Transverse colon (tissue), 4 donors: ENCODE measurements around the gene APC2. TPM values are rescaled to one million over a fixed set of nuclear protein-coding genes. Genes with fewer than 3 reads are reported as not detected.

ENCODE experiments used
- DNase-seq: peaks from one replicate; pipeline ENCODE4 v3.0.0-alpha.2; 2019
- H3K27ac ChIP-seq, 4 donors: fragments of 200-600 bp; sonication (generic); 2 replicates each; pipeline ENCODE4 v1.5.1; 2016 to 2018; ENCODE audit warnings: inconsistent platforms in 4 of 4
- H3K27me3 ChIP-seq: fragments of 200-600 bp; sonication (generic); 2 replicates; pipeline ENCODE4 v1.5.1; 2017; ENCODE audit warnings: inconsistent platforms
- H3K36me3 ChIP-seq, 4 donors: fragments of 200-600 bp; sonication (generic); 2 replicates each; pipeline ENCODE4 v1.5.1; 2017 to 2019; ENCODE audit warnings: inconsistent platforms in 4 of 4
- H3K4me1 ChIP-seq, 4 donors: fragments of 200-600 bp; sonication (generic); 2 replicates each; pipeline ENCODE4 v1.5.1; 2017 to 2020; ENCODE audit warnings: inconsistent platforms in 4 of 4
- H3K4me3 ChIP-seq, 4 donors: fragments of 200-600 bp; sonication (generic); 1 replicate in 1 of 4; 2 replicates in 3 of 4; pipeline versions ENCODE4 v1.5.1 to v1.6.1; 2017 to 2019; ENCODE audit warnings: inconsistent platforms in 4 of 4
- H3K9me3 ChIP-seq, 2 donors: fragments of 200-600 bp; sonication (generic); 2 replicates each; pipeline ENCODE4 v1.5.1; 2017 to 2019; ENCODE audit warnings: inconsistent platforms in 2 of 2
- EP300 ChIP-seq: sonication (generic); formaldehyde crosslinking; IDR thresholded peaks from one replicate; pipeline ENCODE4 v1.6.1; 2017; ENCODE audit warnings: antibody characterized with exemption, low read depth
- POLR2A ChIP-seq: fragments of 450-650 bp; IDR thresholded peaks from one replicate; pipeline ENCODE4 v1.6.1; 2016; ENCODE audit warnings: antibody characterized with exemption, mild to moderate bottlenecking, moderate library complexity
- POLR2AphosphoS5 ChIP-seq, 3 donors: sonication (generic); formaldehyde crosslinking; IDR thresholded peaks; one replicate each; pipeline ENCODE4 v1.6.1; 2016; ENCODE audit warnings: antibody characterized with exemption in 3 of 3
- WGBS, 2 donors: methylation state at CpG; one replicate each; pipeline ENCODE4 v1.1.5; 2018; ENCODE audit warnings: low coverage in 1 of 2; 5-methylcytosine and 5-hydroxymethylcytosine counted together
- in situ Hi-C, 4 donors: fragments of 200-750 bp; cut with MboI; loops; one replicate each; pipeline versions ENCODE4 v1.15.0 to v1.15.1; 2017; ENCODE audit warnings: low sequenced_read_pairs in 3 of 4, low pct_ligation_motif_present in 1 of 4, low pct_unique_long_range_greater_than_20kb in 1 of 4
- intact Hi-C: fragments of 100-400 bp; cut with DNase I; formaldehyde crosslinking; loops from one replicate; pipeline ENCODE4 v1.15.1; 2023; ENCODE audit warnings: low total_unique reads
- total RNA-seq, 4 donors: library from RNA; depleted of rRNA; stranded (reverse); fragments of >200 nt; gene quantifications; one replicate each; pipeline ENCODE4 v1.1.0, GENCODE V29; 2016
- TF ChIP-seq, protein P1 (sequence below), 5 experiments: fragments of 200-600 bp in 3 of 5; fragments of 450-650 bp in 2 of 5; sonication (generic) in 3 of 5; IDR thresholded peaks; 1 replicate in 2 of 5; 2 replicates in 3 of 5; pipeline ENCODE4 v1.5.1; 2016 to 2017; ENCODE audit warnings: antibody characterized with exemption in 5 of 5, inconsistent platforms in 3 of 5, mild to moderate bottlenecking in 2 of 5, moderate library complexity in 1 of 5

APC2 gene
- total RNA-seq, 4 donors from 2014 or later, result under 0.01 to 6.0 (median 0.36) TPM

DNA sequence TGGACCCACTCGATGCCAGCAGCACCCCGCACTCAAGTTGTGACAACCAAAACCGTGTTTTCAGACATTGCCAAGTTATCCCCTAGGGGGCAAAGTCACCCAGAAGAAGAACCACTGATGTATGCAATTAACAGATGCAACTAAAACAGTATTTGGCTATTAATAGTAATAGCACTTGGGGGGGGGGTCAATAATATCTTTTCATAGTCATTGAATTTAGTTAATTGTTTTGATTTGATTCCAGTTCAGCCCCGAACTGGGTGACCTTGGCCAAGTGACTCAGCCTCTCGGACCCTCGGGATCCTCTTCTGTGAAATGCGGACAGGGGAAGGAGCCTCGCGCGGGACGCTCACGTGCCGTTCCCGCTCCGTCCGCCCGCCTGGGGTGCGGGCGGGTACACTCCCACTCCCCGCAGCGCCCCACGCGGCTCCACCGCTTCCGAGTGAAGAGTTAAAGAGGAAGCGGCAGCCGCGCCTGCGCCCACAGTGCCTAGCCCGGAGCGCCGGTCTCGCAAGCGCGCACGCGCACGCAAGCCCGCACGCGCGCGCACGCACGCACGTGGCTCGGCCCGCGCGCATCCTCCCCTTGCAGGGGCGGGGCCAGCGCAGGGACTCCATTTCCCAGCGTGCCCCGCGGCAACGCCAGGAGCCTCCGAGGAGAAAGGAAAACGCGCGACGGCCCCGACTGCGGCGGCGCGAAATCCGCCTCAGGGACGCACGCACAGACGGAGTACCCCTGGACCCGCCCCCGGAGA, 43.0 kb upstream of the APC2 start:
- TF ChIP-seq POLR2A (peak; percentile 25), POLR2AphosphoS5 (IDR thresholded peaks at IDR 0.05) (peak in 2 of 3 donors; percentile 25 to 58), EP300 (no peak)
- TF ChIP-seq, protein P1, sequence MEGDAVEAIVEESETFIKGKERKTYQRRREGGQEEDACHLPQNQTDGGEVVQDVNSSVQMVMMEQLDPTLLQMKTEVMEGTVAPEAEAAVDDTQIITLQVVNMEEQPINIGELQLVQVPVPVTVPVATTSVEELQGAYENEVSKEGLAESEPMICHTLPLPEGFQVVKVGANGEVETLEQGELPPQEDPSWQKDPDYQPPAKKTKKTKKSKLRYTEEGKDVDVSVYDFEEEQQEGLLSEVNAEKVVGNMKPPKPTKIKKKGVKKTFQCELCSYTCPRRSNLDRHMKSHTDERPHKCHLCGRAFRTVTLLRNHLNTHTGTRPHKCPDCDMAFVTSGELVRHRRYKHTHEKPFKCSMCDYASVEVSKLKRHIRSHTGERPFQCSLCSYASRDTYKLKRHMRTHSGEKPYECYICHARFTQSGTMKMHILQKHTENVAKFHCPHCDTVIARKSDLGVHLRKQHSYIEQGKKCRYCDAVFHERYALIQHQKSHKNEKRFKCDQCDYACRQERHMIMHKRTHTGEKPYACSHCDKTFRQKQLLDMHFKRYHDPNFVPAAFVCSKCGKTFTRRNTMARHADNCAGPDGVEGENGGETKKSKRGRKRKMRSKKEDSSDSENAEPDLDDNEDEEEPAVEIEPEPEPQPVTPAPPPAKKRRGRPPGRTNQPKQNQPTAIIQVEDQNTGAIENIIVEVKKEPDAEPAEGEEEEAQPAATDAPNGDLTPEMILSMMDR (IDR thresholded peaks at IDR 0.05), result peak; percentile 26 to 78 (median 44)
- H3K27me3 ChIP-seq, result peaks cover 21% of the 10 kb centered on the region
- peak overlapping the region; percentile 86 to 99 (median 96) for H3K27ac ChIP-seq
- intact Hi-C loops (loop anchor here (10.0 kb wide), 1 partner anchor 122 kb away; the partner anchor contains the start of gene EFNA2), in situ Hi-C loops (no loop called here)
- H3K36me3 ChIP-seq, result no peaks in the 10 kb centered on the region
- 0% methylated on average over 31 of the region's 72 CpGs; no CpG with 5 or more reads in 1 of the 2 donors for WGBS, 2 donors
- no peaks in the 10 kb centered on the region for H3K9me3 ChIP-seq
- peak; percentile 100 for DNase-seq
- peaks cover 29 to 48% (median 40%) of the 10 kb centered on the region in 4 donors for H3K4me1 ChIP-seq
- peak overlapping the region; percentile 31 to 99 (median 44) for H3K4me3 ChIP-seq

DNA sequence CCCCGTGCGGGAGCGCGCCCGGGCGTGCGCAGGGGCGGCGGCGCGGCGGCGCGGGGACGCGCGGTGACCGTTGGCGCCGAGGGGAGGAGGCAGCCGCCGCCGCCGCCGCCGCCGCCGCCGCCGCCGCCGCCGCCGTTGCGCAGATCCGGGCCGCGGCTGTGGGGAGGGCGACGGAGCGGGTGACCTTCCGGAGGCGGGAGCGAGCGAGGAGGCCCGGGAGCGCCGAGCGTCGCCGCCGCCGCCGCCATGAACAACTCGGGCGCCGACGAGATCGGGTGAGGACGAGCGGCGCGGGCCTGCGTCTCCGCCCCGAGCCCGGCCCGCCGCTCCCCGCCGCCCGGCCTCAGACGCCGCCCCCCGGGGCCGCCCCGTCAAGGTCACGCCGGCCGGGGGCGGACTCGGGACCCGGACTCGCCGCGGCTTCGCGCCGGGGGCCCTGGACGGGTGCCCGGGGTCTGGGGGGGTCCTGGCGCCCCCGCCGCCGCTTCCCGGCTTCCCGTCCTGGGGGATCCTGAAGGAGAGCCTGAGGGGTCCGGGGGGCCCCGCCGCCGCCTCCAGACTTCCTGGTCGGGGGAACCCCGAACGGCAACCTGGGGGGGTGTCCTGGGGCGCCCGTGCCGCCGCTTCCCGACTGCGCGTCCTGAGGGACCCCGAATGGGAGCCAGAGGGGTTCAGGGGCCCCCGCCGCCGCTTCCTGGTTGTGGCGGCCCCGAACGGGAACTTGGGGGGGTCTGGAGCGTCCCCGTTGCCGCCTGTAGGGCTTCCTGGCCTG, 42.2 kb upstream of the APC2 start, which contains the start of gene DAZAP1:
TSS of gene DAZAP1 (plus strand) at position 59 of the 772 bp plus-strand sequence. CDS start at position 247, 188 bp downstream.
- 0% methylated on average over 43 of the region's 121 CpGs; no CpG with 5 or more reads in 1 of the 2 donors for WGBS, 2 donors
- DNase-seq, result peak; percentile 34
- Histone ChIP-seq H3K4me3 (peak within 1 kb of the TSS; percentile 79 to 99 (median 96)), H3K27me3 (peaks cover 13% of the 10 kb centered on the region), H3K27ac (peak within 1 kb of the TSS; percentile 95 to 99 (median 97)), H3K4me1 (peaks cover 29 to 56% (median 46%) of the 10 kb centered on the region in 4 donors), H3K36me3 (no peaks in the 10 kb centered on the region), H3K9me3 (no peaks in the 10 kb centered on the region)
- intact Hi-C loops (loop anchor here (10.0 kb wide), 1 partner anchor 123 kb away; the partner anchor contains the start of gene EFNA2), in situ Hi-C loops (no loop called here)
- TF ChIP-seq EP300, result no peak
- no peak for TF ChIP-seq POLR2AphosphoS5 (IDR thresholded peaks at IDR 0.05)
- no peak for TF ChIP-seq POLR2A
- TF ChIP-seq, protein P1 (IDR thresholded peaks at IDR 0.05), result no peak

DNA sequence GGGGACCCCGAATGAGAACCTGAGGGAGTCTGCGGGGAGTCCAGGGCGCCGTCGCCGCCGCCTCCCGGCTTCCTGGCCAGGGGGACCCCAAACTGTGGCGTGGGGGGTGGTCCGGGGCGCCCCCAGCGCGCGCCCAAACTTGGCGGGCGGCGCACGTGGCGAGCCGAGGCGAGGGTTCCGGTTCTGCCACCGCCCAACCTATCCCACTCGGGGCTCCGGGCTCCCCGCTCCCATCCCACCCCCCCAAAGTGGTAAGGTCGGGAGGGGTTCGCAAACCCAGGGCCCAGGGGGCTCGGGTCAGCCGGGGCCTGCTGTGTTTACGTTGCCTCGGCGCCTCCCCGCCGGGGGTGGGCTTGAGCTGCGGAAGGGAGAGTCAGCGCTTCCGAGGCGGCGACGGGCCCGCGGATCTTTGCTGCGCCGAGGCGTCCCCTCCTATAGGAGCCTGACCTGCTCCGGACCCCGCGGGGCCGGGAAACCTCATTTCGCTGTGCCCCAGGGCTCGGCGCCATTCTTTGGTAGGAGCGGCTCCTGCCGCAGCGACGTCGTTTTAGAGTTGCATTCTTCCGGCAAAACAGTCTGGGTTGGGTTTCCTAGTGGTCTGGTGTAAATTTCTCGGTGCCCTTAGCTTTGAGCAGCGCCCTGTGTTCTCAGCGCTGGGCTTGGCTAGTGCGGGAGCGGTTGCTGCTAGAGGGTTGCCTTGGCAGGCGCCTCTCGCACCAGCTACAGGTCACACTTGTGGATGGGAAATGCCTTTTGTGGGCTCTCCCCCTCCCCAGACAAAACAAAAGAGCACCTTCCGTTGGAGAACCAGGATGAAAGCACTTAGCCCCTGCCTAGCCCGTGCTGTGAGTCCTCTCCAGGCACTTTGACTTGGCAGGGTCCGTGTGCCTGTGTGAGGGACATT, 41.4 kb upstream of the APC2 start:
- no peak for TF ChIP-seq EP300
- TF ChIP-seq POLR2AphosphoS5 (IDR thresholded peaks at IDR 0.05), result peak in 1 of 3 donors; percentile 38
- peak; percentile 59 for TF ChIP-seq POLR2A
- TF ChIP-seq, protein P1 (IDR thresholded peaks at IDR 0.05), result peak in 1 of 5 experiments; percentile 6
- in situ Hi-C loops (no loop called here), intact Hi-C loops (loop anchor here (10.0 kb wide), 1 partner anchor 124 kb away; the partner anchor contains the start of gene EFNA2)
- DNase-seq, result peak; percentile 55
- peak overlapping the region; percentile 95 to 99 (median 97) for H3K27ac ChIP-seq
- no peaks in the 10 kb centered on the region for H3K36me3 ChIP-seq
- 0% methylated on average over 46 of the region's 69 CpGs; no CpG with 5 or more reads in 1 of the 2 donors for WGBS, 2 donors
- H3K4me1 ChIP-seq, result peaks cover 29 to 54% (median 46%) of the 10 kb centered on the region in 4 donors
- H3K27me3 ChIP-seq, result peaks cover 6% of the 10 kb centered on the region
- H3K4me3 ChIP-seq, result peak overlapping the region; percentile 79 to 99 (median 96)
- no peaks in the 10 kb centered on the region for H3K9me3 ChIP-seq
